HG02970 (cell line): ENCODE results near the gene PCP4L1.
A peak's percentile ranks its signal among the peaks of the same experiment; 100 is the strongest.
"Not testable (repeated sequence)": the region's sequence is repeated elsewhere in the genome, so short reads cannot be mapped to it uniquely, and the experiment has no call there.

Experiments
- ATAC-seq: cut with Tn5 transposase; IDR thresholded peaks from one replicate; pipeline ENCODE4 v1.9.1; 2021; ENCODE audit warnings: mild to moderate bottlenecking, moderate library complexity, moderate number of reproducible peaks; ENCODE audit not compliant: unreplicated experiment, low FRiP score

PCP4L1 gene

DNA sequence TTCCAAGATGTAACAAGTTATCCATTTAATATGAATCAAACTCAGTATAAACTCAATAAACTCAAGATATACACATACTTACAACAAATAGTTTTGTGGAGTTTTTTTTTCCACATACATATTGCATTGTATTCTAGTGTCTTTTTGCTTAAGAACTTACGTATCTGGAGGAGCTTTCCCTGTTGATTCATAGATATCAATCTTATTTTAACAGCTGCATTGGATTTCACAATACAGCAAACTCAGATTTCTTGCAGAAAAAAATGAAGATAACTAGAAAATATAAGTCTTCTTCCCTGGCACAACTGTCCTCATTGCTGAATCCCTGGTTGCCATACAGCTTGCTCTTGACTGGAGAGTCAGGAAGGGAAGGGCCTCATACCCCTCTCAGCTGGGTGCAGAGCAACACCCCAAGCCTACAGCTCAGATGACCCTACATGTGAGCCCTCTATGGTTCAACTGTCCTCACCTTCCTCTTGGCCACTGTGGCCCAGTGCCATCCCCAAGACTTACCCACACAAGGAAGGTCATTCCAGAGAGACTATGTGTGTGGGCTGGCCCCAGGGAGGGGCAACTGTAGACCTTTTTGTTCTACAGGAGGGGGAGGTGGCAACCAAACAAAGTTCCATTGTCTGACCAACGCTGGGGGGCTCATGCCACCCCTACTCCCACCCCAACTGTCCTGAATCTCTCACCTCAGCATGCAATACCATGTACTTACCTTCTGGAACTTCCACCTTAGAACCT lies 49.5 kb downstream of the PCP4L1 start:
- no peak for ATAC-seq

DNA sequence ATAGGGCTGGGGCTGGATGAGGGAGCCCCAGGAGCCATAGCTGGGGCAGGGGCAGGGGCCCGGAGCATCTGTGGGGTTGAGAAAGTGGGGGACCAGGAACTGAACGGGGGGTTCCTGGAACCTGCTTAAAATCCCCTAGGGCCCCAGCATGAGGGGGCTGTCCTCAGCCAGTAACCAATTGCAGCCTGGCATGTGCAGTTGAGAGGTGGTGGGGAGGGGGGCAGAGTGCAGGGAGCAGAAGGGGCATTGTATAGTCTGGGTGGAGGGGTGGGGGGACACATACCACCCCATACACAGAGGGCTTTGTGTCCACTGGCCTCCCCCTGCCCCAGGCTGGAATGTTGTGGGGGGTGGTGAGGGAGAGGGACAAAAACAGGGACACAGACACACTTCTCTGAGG lies 51.3 kb downstream of the PCP4L1 start, which contains the start of gene MPZ:
Gene MPZ (minus strand): TSS at position 101 of the 400 bp plus-strand sequence. CDS start 63 bp downstream, at position 38.
- ATAC-seq: no peak

DNA sequence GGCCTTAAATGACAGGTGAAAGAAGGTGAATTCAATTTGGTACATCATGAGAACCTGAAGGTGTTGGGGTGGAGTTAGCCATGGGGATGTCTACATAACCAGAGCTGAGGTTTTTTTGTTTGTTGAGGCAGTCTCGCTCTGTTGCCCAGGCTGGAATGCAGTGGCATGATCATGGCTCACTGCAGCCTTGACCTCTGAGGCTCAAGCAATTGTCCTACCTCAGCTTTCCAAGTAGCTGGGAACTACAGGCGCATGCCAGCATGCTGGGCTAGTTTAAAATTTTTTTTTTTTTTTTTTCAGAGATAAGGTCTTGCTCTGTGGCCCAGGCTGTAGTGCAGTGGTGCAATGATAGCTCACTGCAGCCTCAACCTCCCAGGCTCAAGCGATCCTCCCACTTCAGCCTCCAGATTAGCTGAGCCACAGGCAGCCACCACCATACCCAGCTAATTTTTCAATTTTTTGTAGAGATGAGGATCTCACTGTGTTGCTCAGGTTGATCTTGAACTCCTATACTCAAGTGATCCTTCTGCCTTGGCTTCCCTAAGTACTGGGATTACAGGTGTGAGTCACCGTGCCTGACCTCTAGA lies 53.1 kb downstream of the PCP4L1 start:
- no peak for ATAC-seq

DNA sequence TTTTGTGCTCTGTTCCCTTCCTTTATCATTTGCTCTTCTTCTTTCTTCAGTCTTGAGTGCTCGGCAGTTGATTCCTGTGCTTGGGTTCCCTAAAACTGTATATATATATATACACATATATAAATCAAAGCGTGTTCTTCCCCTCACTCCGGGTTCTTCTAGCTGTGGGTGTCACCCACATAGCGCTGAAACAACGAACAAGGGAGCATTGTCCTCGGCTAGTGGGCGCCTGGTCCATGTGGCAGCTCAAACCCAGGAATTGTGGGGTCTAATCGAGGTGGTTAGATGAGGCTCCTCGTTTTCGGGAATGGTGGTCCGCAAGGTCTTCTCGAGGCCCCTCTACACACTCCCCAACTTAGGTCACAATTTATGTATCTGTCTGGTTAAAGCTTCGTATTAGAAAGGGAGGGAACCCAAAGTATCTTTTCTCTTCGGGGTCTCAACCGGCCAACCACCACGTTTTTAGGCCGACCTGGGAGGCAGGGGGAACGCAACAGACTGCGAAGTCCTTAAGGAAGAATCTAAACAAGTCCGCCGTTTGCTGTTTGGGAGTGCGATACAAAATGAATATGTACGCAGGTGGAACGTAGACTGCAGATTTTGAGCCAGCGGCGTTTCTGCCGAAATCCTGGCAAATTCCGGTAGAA lies 55.1 kb downstream of the PCP4L1 start:
- ATAC-seq: no peak

DNA sequence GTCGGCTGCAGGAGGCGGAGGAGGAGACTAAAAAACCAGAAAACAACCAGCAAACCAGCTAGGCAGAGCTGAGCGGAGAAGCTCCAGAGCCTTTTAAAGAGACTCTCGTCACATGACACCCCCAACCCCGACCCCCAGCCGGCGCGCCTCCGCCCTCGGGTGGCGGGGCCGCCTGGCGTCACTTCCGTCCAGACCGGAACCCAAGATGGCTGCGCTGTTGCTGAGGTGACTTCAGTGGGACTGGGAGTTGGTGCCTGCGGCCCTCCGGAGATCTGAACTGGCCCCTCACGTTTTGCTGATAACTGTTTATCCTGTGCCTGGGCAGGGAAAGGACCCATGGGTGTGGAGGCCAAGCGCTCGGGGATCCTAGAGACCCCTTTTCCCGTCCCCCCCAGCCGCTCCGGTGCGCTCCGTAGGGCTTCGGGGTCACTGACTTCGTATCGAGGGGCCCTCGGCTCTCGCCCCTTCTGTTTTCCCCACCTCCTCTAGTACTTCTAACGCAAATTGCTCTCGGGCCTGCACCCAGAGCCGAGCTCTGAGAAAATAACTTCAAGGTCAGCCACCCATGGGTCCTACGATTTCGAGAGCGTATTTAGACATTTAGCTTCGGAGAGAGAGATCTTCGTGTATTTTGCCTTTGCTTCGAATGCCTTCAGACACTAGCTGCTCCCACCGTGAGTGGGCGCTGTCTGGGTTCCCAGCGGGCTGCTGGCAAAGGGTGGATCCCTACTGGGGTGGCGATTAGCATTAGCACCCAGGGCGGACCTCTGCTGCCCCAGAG lies 55.8 kb downstream of the PCP4L1 start, which contains the start of gene SDHC:
Gene SDHC (plus strand): TSS at position 181 of the 781 bp plus-strand sequence. CDS start 25 bp downstream, at position 206.
- peak; percentile 75 for ATAC-seq

DNA sequence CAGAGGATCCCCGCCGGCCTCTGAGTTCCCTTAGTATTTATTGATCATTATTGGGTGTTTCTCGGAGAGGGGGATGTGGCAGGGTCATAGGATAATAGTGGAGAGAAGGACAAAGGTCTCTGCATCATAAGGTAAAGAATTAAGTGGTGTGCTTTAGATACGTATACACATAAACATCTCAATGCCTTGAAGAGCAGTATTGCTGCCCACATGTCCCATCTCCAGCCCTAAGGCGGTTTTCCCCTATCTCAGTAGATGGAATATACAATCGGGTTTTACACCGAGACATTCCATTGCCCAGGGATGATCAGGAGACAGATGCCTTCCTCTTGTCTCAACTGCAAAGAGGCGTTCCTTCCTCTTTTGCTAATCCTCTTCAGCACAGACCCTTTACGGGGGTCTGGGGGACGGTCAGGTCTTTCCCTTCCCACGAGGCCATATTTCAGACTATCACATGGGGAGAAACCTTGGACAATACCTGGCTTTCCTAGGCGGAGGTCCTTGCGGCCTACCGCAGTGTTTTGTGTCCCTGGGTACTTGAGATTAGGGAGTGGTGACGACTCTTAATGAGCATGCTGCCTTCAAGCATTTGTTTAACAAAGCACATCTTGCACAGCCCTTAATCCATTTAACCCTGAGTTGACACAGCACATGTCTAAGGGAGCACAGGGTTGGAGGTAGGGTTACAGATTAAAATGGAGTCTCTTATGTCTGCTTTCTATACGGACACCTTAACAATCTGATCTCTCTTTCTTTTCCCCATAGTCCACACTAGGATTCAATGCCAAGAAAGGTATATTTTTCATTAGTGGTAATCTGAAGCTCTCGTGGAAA lies 57.5 kb downstream of the PCP4L1 start:
- not testable (repeated sequence) for ATAC-seq

DNA sequence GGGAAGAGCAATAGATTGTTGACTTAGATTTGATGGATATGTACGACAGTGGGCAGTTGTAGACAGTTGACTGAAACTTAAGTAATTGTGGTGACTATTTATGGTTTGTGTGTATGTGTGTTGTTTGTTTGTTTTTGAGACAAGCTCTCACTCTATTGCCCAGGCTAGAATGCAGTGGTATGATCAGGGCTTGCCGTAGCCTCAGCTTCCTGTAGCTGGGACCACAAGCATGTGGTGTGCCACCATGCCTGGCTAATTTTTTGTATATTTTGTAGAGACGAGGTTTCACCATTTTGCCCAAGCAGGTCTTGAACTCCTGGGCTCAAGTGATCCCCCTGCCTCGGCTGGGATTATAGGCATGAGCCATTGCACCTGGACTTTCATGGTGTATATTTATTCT lies 65.5 kb downstream of the PCP4L1 start:
- no peak for ATAC-seq

DNA sequence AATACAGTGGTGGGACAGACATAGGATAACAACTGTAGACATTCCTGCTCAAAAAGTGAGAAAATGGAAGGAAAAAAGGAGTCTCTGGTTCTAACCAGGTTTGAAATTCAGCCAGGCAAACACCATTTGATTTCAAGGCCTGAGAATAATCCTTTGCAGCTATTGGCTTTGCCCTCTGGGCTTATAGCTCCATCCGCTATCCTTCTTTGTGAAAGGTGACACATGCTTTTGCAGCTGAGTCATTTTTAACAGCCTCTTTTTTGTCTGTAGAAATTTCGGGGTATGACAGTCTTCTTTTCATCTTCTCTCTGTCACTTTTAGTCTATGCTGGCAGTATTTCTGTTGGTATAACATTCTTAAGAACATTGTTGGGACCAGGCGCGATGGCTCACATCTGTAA lies 71.8 kb downstream of the PCP4L1 start:
- ATAC-seq: no peak

DNA sequence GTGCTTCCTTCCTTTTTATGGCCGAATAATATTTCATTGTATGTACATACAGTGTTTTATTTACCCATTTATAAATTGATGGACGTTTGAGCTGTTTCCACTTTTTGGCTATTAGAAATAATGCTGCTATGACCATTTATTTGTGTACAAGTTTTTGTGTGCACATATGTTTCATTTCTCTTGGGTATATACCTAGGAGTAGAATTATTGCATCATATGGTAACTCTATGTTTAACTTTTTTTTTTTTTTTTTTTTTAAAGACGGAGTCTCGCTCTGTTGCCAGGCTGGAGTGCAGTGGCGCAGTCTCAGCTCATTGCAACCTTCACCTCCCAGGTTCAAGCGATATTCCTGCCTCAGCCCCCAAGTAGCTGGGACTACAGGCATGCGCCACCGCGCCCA lies 74.6 kb downstream of the PCP4L1 start:
- ATAC-seq: no peak
